B cell (primary cell): ENCODE measurements around the gene PLCB3. TPM values are rescaled to one million over a fixed set of nuclear protein-coding genes. Genes with fewer than 3 reads are reported as not detected.
A peak's percentile ranks its signal among the peaks of the same experiment; 100 is the strongest.

Source experiments
- ATAC-seq: fragments of 200-7000 bp; cut with Tn5 transposase; one replicate; pipeline ENCODE4 v1.10.0; 2021; ENCODE audit warnings: low read depth, mild to moderate bottlenecking, moderate number of reproducible peaks, moderate library complexity
- CTCF ChIA-PET: fragments of 350-600 bp; sonication (Branson Sonifier 250); formaldehyde crosslinking; loops from one replicate; lab custom pipeline; 2021; ENCODE audit warnings: antibody characterized with exemption, inconsistent platforms; lab: Charles Lee
- POLR2A ChIA-PET: fragments of 350-600 bp; sonication (Branson Sonifier 250); formaldehyde crosslinking; loops from one replicate; lab custom pipeline; 2021; ENCODE audit warnings: antibody characterized with exemption; lab: Charles Lee
- DNase-seq: peaks from one replicate; pipeline ENCODE4 v3.0.0; 2013
- H2AFZ ChIP-seq: 2 replicates; pipeline ENCODE4 v1.6.1; 2012; ENCODE audit warnings: mild to moderate bottlenecking, low read depth, low read length; ENCODE audit not compliant: insufficient read depth, poor library complexity, severe bottlenecking
- H3K27ac ChIP-seq, 2 donors: 1 replicate in 1 of 2; 2 replicates in 1 of 2; pipeline ENCODE4 v1.5.1; 2012 to 2013; ENCODE audit warnings: low read length in 2 of 2, mild to moderate bottlenecking in 2 of 2, moderate library complexity in 1 of 2
- H3K27me3 ChIP-seq, 4 experiments: fragments of 200-600 bp in 1 of 4; sonication (generic) in 1 of 4; replicated peaks in 1 of 4; 1 replicate in 2 of 4; 2 replicates in 2 of 4; pipeline versions ENCODE4 v1.6.1 to v1.7.0; 2013 to 2016; ENCODE audit warnings: low read length in 3 of 4, mild to moderate bottlenecking in 2 of 4, mixed read lengths in 1 of 4, moderate library complexity in 1 of 4; ENCODE audit not compliant: insufficient read depth in 4 of 4, control insufficient read depth in 3 of 4; ENCODE audit errors: control extremely low read depth in 1 of 4
- H3K36me3 ChIP-seq, 2 experiments: replicated peaks in 1 of 2; 1 replicate in 1 of 2; 2 replicates in 1 of 2; pipeline versions ENCODE4 v1.6.1 to v1.7.1; 2013; ENCODE audit warnings: low read length in 1 of 2; ENCODE audit not compliant: insufficient read depth in 2 of 2, control insufficient read depth in 1 of 2; ENCODE audit errors: control extremely low read depth in 1 of 2, extremely low read depth in 1 of 2
- H3K4me1 ChIP-seq, 2 donors: fragments of 200-600 bp in 1 of 2; sonication (generic) in 1 of 2; 1 replicate in 1 of 2; 2 replicates in 1 of 2; pipeline versions ENCODE4 v1.5.1 to v1.6.1; 2013 to 2017; ENCODE audit warnings: low read length in 2 of 2; ENCODE audit not compliant: control insufficient read depth in 2 of 2, insufficient read depth in 2 of 2
- H3K4me2 ChIP-seq: replicated peaks from 2 replicates; pipeline ENCODE3; 2012; ENCODE audit warnings: mild to moderate bottlenecking, low read depth, low read length; ENCODE audit not compliant: poor library complexity, severe bottlenecking
- H3K4me3 ChIP-seq, 5 experiments: fragments of 200-600 bp in 1 of 5; sonication (generic) in 1 of 5; 1 replicate in 3 of 5; 2 replicates in 2 of 5; pipeline versions ENCODE4 v1.5.1 to v1.7.0; 2011 to 2016; ENCODE audit warnings: low read length in 4 of 5, mild to moderate bottlenecking in 4 of 5, low read depth in 2 of 5, control low read depth in 1 of 5, moderate library complexity in 1 of 5; ENCODE audit not compliant: insufficient read depth in 1 of 5; ENCODE audit errors: control extremely low read depth in 1 of 5, extremely low read depth in 1 of 5
- H3K79me2 ChIP-seq: fragments of 200-600 bp; sonication (generic); one replicate; pipeline ENCODE4 v1.6.0; 2016; ENCODE audit warnings: low read length; ENCODE audit not compliant: control insufficient read depth, insufficient read depth
- H3K9ac ChIP-seq: fragments of 200-600 bp; sonication (generic); 2 replicates; pipeline ENCODE4 v1.6.1; 2017; ENCODE audit warnings: mild to moderate bottlenecking, low read length, moderate library complexity
- H3K9me3 ChIP-seq, 3 donors: one replicate each; pipeline versions ENCODE4 v1.6.1 to v1.7.1; 2013; ENCODE audit warnings: low read length in 2 of 3; ENCODE audit not compliant: control insufficient read depth in 2 of 3, insufficient read depth in 1 of 3; ENCODE audit errors: control extremely low read depth in 1 of 3
- H4K20me1 ChIP-seq: 2 replicates; pipeline ENCODE4 v1.6.0; 2012; ENCODE audit warnings: mild to moderate bottlenecking, low read length; ENCODE audit not compliant: insufficient read depth, control insufficient read depth, poor library complexity, severe bottlenecking
- H3K27ac Mint-ChIP-seq: one replicate; pipeline ENCODE4 v1.8.0; 2021; ENCODE audit warnings: mixed read lengths
- H3K27me3 Mint-ChIP-seq: one replicate; pipeline ENCODE4 v1.8.0; 2021; ENCODE audit warnings: mixed read lengths
- H3K4me1 Mint-ChIP-seq: one replicate; pipeline ENCODE4 v1.8.0; 2021; ENCODE audit warnings: mixed read lengths
- H3K4me3 Mint-ChIP-seq: one replicate; pipeline ENCODE4 v1.8.0; 2021; ENCODE audit warnings: mixed read lengths
- H3K9me3 Mint-ChIP-seq: one replicate; pipeline ENCODE4 v1.8.0; 2022; ENCODE audit warnings: mixed read lengths; ENCODE audit not compliant: insufficient read depth
- EZH2 ChIP-seq: IDR thresholded peaks from 2 replicates; pipeline ENCODE4 v1.6.1; 2012; ENCODE audit warnings: borderline replicate concordance, low read depth, mild to moderate bottlenecking, moderate library complexity, low read length; ENCODE audit not compliant: insufficient read depth, poor library complexity, severe bottlenecking
- WGBS: methylation state at CpG from one replicate; pipeline ENCODE4 v1.1.5; 2013; ENCODE audit warnings: missing lambda C conversion rate; ENCODE audit not compliant: insufficient coverage; 5-methylcytosine and 5-hydroxymethylcytosine counted together
- intact Hi-C: fragments of 100-400 bp; cut with micrococcal nuclease; formaldehyde crosslinking; loops from one replicate; pipeline ENCODE4 v1.10.0; 2022
- polyA plus RNA-seq: library from polyadenylated mRNA; depleted of rRNA; stranded (reverse); fragments of >200 nt; gene quantifications from 2 replicates; pipeline ENCODE4 v1.2.3, GENCODE V29; 2012
- total RNA-seq, 2 donors: library from RNA; stranded (reverse); fragments of 120-200 nt in 1 of 2; gene quantifications; 1 replicate in 1 of 2; 2 replicates in 1 of 2; pipeline versions ENCODE4 v1.2.3 to v1.2.4, GENCODE V29; 2013 to 2022
- TF ChIP-seq, protein P1 (sequence below): fragments of 200-600 bp; IDR thresholded peaks from one replicate; pipeline ENCODE4 v1.8.0; 2022; ENCODE audit warnings: antibody characterized with exemption, mild to moderate bottlenecking

PLCB3 gene
- total and polyA plus RNA-seq, 2 donors (not counting 1 experiment from before 2014, with no cell fraction given) = 3.0 to 8.1 TPM

DNA sequence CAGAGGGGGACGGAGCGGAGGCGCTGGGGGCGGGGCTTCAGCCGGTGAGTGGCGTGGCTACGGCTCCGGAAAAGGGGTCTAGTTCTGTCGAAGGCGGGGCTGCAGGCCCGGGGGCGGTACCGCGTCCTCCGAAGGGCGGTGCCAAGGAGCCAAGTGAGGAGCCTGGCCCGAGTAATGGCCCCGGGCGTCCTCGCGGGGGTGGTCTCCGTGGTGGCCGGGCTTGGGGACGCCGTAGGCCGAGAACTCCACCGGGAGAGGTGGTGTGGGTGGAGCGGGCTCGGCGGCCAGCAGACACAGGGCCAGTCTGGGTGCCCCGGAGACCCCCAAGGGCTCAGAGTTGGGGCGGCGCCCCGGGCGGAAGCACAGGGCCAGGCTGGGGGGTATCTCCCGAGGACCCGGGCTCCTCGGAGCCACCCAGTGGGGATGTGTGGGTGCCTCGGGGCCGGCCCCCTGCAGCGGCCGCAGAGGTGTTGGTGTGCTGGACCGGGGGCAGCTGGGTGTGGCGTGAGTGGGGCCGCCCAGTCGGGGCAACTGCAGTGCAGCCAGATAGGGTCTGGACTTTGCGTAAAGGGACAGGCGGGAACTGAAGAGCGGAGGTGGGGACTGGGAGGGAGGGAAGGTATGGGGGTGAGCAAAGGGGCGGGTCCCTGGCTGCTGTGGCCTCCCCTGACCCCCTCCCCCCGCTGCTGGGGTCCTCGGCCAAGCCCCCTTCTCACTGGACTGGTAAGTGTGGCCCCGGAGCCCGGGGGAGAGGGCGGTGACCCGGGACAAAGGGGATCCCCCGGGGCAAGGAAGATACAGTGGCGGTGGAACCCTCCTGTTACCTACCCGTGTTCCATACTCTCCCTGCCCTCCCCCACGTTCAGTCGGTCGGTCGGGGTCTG, 9.6 kb upstream of the PLCB3 start:
- no peak for ATAC-seq

More for the DNA sequence above, 9.6 kb upstream of the PLCB3 start:
- Mint-ChIP-seq H3K4me1 (peaks cover 65% of the 10 kb centered on the region), H3K4me3 (peak overlapping the region; percentile 91), H3K27me3 (no peaks in the 10 kb centered on the region), H3K27ac (peak overlapping the region; percentile 97), H3K9me3 (no peaks in the 10 kb centered on the region)
- intact Hi-C loops = loop anchor here (1.0 to 2.0 kb wide), 6 partner anchors 11 to 64 kb away; partner anchors contain the start of genes BAD, DNAJC4, ESRRA and FERMT3
- no peaks in the 10 kb centered on the region for H3K27me3 ChIP-seq
- peak overlapping the region; percentile 73 for H2AFZ ChIP-seq
- POLR2A ChIA-PET = interaction anchor here (0.8 to 1.4 kb wide), 14 partner anchors 8 to 76 kb away, joined by 3 to 11 read pairs (median 5); partner anchors contain the start of genes DNAJC4, ESRRA, GPR137 and NUDT22
- H3K79me2 ChIP-seq = peaks cover 9% of the 10 kb centered on the region
- H3K4me1 ChIP-seq = peaks cover 28 to 64% of the 10 kb centered on the region in 2 donors
- peaks cover 0 to 32% of the 10 kb centered on the region in 2 experiments for H3K36me3 ChIP-seq
- peak overlapping the region in 4 of 5 experiments; percentile 76 to 91 (median 83) for H3K4me3 ChIP-seq
- under 1% methylated on average over 60 of the region's 63 CpGs for WGBS
- no peaks in the 10 kb centered on the region for H3K9me3 ChIP-seq
- peak overlapping the region; percentile 99 for H3K4me2 ChIP-seq
- peak overlapping the region; percentile 81 for H3K9ac ChIP-seq
- DNase-seq = no peak
- TF ChIP-seq, protein P1, sequence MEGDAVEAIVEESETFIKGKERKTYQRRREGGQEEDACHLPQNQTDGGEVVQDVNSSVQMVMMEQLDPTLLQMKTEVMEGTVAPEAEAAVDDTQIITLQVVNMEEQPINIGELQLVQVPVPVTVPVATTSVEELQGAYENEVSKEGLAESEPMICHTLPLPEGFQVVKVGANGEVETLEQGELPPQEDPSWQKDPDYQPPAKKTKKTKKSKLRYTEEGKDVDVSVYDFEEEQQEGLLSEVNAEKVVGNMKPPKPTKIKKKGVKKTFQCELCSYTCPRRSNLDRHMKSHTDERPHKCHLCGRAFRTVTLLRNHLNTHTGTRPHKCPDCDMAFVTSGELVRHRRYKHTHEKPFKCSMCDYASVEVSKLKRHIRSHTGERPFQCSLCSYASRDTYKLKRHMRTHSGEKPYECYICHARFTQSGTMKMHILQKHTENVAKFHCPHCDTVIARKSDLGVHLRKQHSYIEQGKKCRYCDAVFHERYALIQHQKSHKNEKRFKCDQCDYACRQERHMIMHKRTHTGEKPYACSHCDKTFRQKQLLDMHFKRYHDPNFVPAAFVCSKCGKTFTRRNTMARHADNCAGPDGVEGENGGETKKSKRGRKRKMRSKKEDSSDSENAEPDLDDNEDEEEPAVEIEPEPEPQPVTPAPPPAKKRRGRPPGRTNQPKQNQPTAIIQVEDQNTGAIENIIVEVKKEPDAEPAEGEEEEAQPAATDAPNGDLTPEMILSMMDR = no peak
- no peak for TF ChIP-seq EZH2
- H3K27ac ChIP-seq = peak overlapping the region; percentile 98
- CTCF ChIA-PET = interaction anchor here (1.0 to 1.9 kb wide), 8 partner anchors 9 to 76 kb away, joined by 3 to 16 read pairs (median 6); partner anchors contain the start of genes ESRRA, FERMT3, NUDT22 and PRDX5
- peaks cover 7% of the 10 kb centered on the region for H4K20me1 ChIP-seq
